ENCODE data around the gene AVL9.

DNA sequence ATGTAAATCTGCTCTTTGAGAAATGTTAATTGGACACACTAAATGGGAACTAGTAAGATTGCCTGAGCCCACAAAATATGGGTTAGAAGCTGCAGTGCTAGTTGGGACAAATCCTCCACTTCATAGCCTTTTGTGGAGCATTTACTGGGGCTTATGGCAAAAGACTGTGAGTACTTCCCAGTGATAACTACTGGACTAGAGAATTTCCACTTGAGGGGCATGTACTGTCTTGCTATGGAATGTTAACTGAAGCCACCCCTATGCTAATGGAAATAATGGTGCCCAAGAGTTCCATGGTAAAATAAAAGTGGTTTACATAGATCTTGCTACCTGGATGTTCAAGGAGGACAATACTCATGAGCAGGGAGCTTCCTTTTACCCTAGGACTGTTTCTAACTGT is 29.3 kb downstream of the AVL9 start:
- no peak for TF ChIP-seq CTCF (IDR thresholded peaks at IDR 0.05)
- no peak for TF ChIP-seq EP300 (IDR thresholded peaks at IDR 0.05)

Measured in gastroesophageal sphincter (tissue), 3 donors.